Gastrocnemius medialis (tissue), 4 donors: ENCODE measurements around the gene RXFP3. TPM values are rescaled to one million over a fixed set of nuclear protein-coding genes. Genes with fewer than 3 reads are reported as not detected.

Source experiments
- ATAC-seq, 2 donors: fragments of 150-250 bp; one replicate each; pipeline ENCODE4 v1.9.1; 2016
- DNase-seq, 2 donors: peaks; one replicate each; pipeline ENCODE4 v3.0.0-alpha.2; 2019
- H3K27ac ChIP-seq, 4 donors: fragments of 200-600 bp; sonication (generic); 1 replicate in 1 of 4; 2 replicates in 3 of 4; pipeline ENCODE4 v1.5.1; 2016 to 2018; ENCODE audit warnings: mild to moderate bottlenecking in 2 of 4, moderate library complexity in 1 of 4
- H3K27me3 ChIP-seq, 3 donors: fragments of 200-600 bp; sonication (generic) in 2 of 3; 1 replicate in 1 of 3; 2 replicates in 2 of 3; pipeline versions ENCODE4 v1.5.1 to v1.6.0; 2016 to 2019; ENCODE audit warnings: mild to moderate bottlenecking in 1 of 3, moderate library complexity in 1 of 3
- H3K36me3 ChIP-seq, 2 donors: fragments of 200-600 bp; sonication (generic) in 1 of 2; one replicate each; pipeline ENCODE4 v1.5.1; 2017 to 2018
- H3K4me1 ChIP-seq, 2 donors: fragments of 200-600 bp; sonication (generic) in 1 of 2; one replicate each; pipeline ENCODE4 v1.5.1; 2016 to 2017; ENCODE audit warnings: mild to moderate bottlenecking in 2 of 2
- H3K4me3 ChIP-seq, 4 donors: fragments of 200-600 bp; sonication (generic) in 3 of 4; 1 replicate in 1 of 4; 2 replicates in 3 of 4; pipeline ENCODE4 v1.5.1; 2016 to 2019; ENCODE audit warnings: mild to moderate bottlenecking in 2 of 4
- H3K9me3 ChIP-seq, 3 donors: fragments of 200-600 bp; sonication (generic) in 2 of 3; 1 replicate in 1 of 3; 2 replicates in 2 of 3; pipeline ENCODE4 v1.5.1; 2016 to 2019
- CTCF ChIP-seq, 5 experiments: fragments of 450-650 bp in 3 of 5; fragments of 200-600 bp in 2 of 5; sonication (generic) in 2 of 5; IDR thresholded peaks in 4 of 5; conservative IDR thresholded peaks in 1 of 5; 1 replicate in 4 of 5; 2 replicates in 1 of 5; pipeline ENCODE4 v1.5.1; 2016 to 2019; ENCODE audit warnings: antibody characterized with exemption in 5 of 5, mild to moderate bottlenecking in 3 of 5, moderate library complexity in 3 of 5
- POLR2A ChIP-seq, 2 donors: fragments of 450-650 bp; IDR thresholded peaks; one replicate each; pipeline ENCODE4 v1.6.1; 2017; ENCODE audit warnings: antibody characterized with exemption in 2 of 2, mild to moderate bottlenecking in 2 of 2, moderate library complexity in 2 of 2
- in situ Hi-C, 4 donors: fragments of 200-750 bp; cut with MboI; loops; one replicate each; pipeline versions ENCODE4 v1.15.0 to v1.8.0; 2017; ENCODE audit warnings: low sequenced_read_pairs in 4 of 4
- intact Hi-C: fragments of 100-400 bp; cut with DNase I; formaldehyde crosslinking; loops from one replicate; pipeline ENCODE4 v1.15.1; 2023; ENCODE audit warnings: low total_unique reads
- total RNA-seq, 4 donors: library from RNA; depleted of rRNA; stranded (reverse); fragments of >200 nt; gene quantifications; one replicate each; pipeline versions ENCODE4 v1.1.0 to v1.2.3, GENCODE V29; 2016

RXFP3 gene
- total RNA-seq, 4 donors from 2014 or later = not detected

GRCh38 chr5:33891446-33891787 is 44.8 kb upstream of the RXFP3 start:
- in situ Hi-C loops = no loop called here
- TF ChIP-seq CTCF (IDR thresholded peaks at IDR 0.05 in 4 of 5, conservative IDR thresholded peaks at IDR 0.05 in 1 of 5) = no peak
- no peak for TF ChIP-seq POLR2A (IDR thresholded peaks at IDR 0.05)

GRCh38 chr5:33891788-33892619 is 44.2 kb upstream of the RXFP3 start, which contains the start of gene ADAMTS12:
TSS of gene ADAMTS12 (minus strand) at chr5:33891990. CDS start at chr5:33891856, 134 bp downstream.
- ATAC-seq (no peak), DNase-seq (no peak)
- H3K4me1 ChIP-seq = peaks cover 0 to 6% of the 10 kb centered on the region in 2 donors
- peak within 1 kb of the TSS; percentile 41 to 60 (median 44) for H3K4me3 ChIP-seq
- intact Hi-C loops (no loop called here), in situ Hi-C loops (no loop called here)
- no peaks in the 10 kb centered on the region for H3K9me3 ChIP-seq
- H3K27ac ChIP-seq = peak within 1 kb of the TSS in 3 of 4 donors; percentile 8 to 18 (median 9)
- H3K36me3 ChIP-seq = no peaks in the 10 kb centered on the region
- no peak for TF ChIP-seq CTCF (IDR thresholded peaks at IDR 0.05 in 4 of 5, conservative IDR thresholded peaks at IDR 0.05 in 1 of 5)
- no peak for TF ChIP-seq POLR2A (IDR thresholded peaks at IDR 0.05)
- H3K27me3 ChIP-seq = peaks cover 10 to 25% (median 22%) of the 10 kb centered on the region in 3 donors

More at GRCh38 chr5:33891446-33891787, 44.8 kb upstream of the RXFP3 start:
- Histone ChIP-seq H3K4me3 (peak overlapping the region; percentile 41 to 60 (median 44)), H3K36me3 (no peaks in the 10 kb centered on the region), H3K9me3 (no peaks in the 10 kb centered on the region), H3K27me3 (peaks cover 10 to 25% (median 22%) of the 10 kb centered on the region in 3 donors), H3K4me1 (peaks cover 0 to 6% of the 10 kb centered on the region in 2 donors), H3K27ac (no peak overlapping the region)
- intact Hi-C loops = no loop called here
- no peak for DNase-seq
- no peak for ATAC-seq

GRCh38 chr5:33892620-33893137 is 43.5 kb upstream of the RXFP3 start:
- Histone ChIP-seq H3K9me3 (no peaks in the 10 kb centered on the region), H3K4me3 (peak overlapping the region in 1 of 4 donors; percentile 60), H3K27me3 (peaks cover 10 to 25% (median 22%) of the 10 kb centered on the region in 3 donors), H3K4me1 (peaks cover 0 to 6% of the 10 kb centered on the region in 2 donors), H3K27ac (peak overlapping the region in 2 of 4 donors; percentile 8 to 18), H3K36me3 (no peaks in the 10 kb centered on the region)
- TF ChIP-seq CTCF (IDR thresholded peaks at IDR 0.05 in 4 of 5, conservative IDR thresholded peaks at IDR 0.05 in 1 of 5) = no peak
- TF ChIP-seq POLR2A (IDR thresholded peaks at IDR 0.05) = no peak
- no peak for ATAC-seq
- peak in 1 of 2 donors; percentile 16 for DNase-seq
- in situ Hi-C loops (no loop called here), intact Hi-C loops (no loop called here)

- in situ Hi-C loops = no loop called here
- peaks cover 10 to 22% (median 22%) of the 10 kb centered on the region in 3 donors for H3K27me3 ChIP-seq
- intact Hi-C loops = no loop called here
- H3K27ac ChIP-seq = no peak overlapping the region
- ATAC-seq (no peak), DNase-seq (no peak)
- H3K4me1 ChIP-seq = peaks cover 0 to 6% of the 10 kb centered on the region in 2 donors
- TF ChIP-seq CTCF (IDR thresholded peaks at IDR 0.05 in 4 of 5, conservative IDR thresholded peaks at IDR 0.05 in 1 of 5) (no peak), POLR2A (IDR thresholded peaks at IDR 0.05) (no peak)
- H3K9me3 ChIP-seq = no peaks in the 10 kb centered on the region
- no peak overlapping the region for H3K4me3 ChIP-seq
- H3K36me3 ChIP-seq = no peaks in the 10 kb centered on the region
These were observed 41.6 kb upstream of the RXFP3 start for GRCh38 chr5:33894566-33894965.
